ENCODE measurements around the gene TMTC4.

The TMTC4 gene

DNA sequence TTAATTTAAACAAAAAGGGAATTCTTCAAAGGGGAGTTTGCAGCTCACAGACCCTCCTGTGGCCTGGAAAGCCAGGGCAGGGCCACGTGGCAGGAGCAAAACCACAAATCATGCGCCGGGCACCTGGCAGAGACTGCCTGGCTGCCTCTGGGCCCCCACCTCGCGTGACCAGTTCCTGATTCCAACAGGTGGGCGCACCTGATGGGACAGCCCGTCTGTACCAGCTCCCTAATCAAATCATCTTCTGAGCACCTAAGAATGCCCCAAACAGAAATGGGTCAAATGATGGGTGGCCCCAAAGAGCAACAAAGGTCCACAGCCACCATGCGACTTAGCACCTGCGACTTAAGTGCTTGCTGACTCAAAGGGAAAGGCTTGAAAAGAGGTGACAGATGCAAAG is 9.2 kb downstream of the TMTC4 start:
- no peak for DNase-seq

DNA sequence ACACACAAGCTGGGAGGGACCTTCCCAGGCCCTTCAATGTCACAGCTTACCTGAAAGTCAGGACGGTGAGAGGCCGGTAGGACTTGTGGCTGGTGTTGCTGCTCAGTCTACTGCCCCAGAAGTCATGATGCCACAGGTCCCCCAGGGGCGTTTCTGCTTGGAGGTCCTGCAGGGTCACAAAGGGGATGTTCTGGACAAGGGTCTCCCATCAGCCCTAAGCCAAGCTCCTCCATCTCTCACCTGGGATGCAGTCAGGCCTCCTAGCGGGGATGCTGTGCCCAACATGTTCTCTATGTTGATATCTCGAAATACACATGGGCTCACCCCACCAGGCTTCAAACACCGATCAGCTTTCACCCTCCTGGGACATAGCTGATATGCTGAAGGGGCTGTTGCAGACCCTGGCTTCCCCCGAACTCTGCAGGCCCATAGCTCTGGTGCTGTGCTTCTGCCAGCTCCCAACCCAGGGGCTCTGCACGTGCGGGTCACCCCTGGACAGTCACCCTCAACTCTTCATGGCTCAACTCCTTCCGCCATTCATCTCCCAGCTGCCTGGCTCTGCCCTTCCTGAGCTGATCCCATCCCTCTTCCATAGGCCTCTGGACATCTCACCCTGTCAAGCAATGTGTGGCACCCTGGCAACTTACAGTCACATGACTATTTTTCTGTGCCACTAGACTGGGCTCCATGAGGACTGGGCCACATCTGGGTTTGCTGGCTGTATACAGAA is 10.3 kb downstream of the TMTC4 start:
- DNase-seq: no peak

DNA sequence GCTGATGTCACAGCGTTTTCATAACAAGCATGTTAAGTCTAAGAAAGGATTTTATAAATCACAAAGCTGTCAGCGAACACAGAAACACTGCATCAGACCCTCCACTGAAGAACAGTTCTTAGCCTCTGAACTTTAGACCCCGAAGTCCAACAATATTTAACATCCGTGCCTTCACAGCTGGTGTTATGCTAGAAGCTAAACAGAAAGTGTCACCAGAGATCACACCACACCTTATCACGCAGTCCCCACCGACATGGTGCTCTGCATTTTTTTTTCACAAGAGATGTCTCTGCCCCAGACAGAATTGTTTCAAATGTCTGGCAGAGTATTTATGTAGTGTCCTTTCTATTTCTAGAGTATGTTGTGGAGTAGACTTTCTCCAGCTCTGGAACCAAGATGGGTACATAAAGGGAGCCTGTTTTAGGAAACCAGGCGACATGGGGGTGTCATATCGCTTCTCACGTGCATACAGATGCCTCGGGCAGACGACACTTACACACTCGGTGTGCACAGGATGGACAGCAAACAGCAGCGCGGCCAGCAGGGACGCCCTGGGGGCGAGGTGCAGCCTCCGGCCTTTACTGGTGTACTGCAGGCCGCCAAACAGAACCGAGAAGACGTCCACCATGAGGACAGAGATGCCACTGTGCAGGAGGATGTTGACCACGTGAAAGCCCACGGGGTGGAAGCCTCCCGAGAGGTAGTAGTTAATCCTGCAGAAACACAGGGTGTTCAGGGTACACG is 12.0 kb downstream of the TMTC4 start:
- no peak for DNase-seq

DNA sequence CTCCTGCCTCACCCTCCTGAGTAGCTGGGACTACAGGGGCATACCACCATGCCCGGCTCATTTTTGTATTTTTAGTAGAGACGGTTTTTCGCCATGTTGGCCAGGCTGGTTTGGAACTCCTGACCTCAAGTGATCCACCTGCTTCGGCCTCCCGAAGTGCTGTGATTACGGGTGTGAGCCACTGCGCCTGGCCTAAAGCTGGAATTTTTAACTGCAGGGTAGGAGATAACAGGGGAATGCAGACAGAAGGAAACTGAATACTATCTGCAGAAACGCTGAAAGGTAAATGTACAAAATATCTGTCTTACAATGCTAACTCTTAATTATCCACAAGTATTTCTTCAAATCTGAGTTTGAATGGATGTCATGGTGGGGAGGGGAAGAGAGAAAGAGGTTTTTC is 13.8 kb downstream of the TMTC4 start:
- no peak for DNase-seq

DNA sequence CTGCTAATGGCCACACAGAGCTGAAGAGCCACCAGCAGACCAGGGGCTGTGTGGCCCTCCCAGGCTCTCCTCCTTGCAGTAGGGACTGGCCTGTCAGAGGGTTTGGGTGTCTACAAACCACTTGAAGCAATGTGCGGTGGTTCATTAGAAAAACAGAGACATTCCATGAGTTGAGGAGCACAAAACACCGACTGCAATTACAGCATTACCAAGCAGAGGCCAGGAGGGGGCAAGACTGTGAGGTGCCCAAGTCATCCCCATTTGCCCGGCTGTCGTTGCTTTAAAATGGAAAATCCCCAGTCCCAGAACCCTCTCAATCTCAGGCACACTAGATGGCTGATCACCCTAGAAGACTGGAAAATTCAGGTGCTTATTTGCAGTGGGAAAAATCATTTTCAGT is 15.0 kb downstream of the TMTC4 start:
- DNase-seq: no peak

DNA sequence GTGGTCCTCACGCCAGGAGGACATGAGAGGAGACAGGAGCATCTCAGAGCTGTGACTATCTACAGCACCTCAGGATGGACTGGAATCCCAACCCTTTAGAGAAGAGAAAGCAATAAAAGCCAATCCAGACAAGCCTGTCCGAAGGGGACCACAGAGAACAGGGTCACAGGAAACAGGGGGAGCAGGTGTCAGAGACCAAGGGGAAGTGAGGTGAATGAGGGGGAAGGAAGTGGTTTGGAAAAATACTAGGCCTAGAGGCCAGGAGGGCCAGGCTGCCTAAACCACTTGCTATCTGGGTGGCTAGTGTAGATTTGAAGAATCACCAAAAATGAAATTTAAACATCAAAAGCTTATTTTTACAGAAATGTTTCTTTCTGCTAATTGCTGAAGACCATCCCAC is 16.2 kb downstream of the TMTC4 start:
- DNase-seq: no peak

DNA sequence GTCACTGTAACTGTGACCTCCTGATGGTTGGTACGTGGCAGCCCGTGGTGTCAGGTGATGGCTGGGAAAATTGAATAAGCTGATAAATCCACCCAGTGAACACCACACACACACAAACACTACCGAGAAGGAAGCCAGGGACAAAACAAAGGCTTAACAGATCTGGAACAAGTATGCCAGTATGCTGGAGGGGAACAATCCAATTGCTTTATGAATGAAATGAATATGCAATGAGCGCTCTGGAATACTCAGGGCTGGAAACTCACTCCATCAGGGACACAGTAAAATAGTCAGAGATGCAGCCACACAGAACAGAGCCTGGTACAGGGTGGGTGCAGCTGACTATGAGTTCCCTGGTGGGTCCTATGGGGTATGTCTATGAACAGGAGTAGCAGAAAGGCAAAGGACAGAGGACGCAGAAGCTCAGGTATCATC is 16.7 kb downstream of the TMTC4 start:
- DNase-seq: no peak

DNA sequence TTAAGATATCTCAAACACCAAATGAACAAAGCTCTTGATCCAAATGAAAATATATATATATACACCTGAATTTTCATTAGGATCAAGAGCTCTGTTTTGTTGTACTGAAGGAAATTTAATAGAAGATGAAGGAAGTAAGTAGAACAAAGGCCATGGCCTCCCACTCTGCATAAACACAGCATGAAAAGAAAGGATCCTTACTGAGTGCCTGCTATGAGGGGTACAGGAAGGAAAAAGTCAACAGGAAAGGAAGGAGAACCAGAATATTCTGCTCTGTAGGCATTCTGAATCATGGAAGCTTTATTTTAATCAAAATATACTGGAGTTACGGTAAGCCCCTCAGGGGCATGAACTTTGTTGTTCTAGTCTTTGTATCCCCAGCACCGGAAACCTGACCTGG is 22.1 kb downstream of the TMTC4 start:
- DNase-seq: no peak

DNA sequence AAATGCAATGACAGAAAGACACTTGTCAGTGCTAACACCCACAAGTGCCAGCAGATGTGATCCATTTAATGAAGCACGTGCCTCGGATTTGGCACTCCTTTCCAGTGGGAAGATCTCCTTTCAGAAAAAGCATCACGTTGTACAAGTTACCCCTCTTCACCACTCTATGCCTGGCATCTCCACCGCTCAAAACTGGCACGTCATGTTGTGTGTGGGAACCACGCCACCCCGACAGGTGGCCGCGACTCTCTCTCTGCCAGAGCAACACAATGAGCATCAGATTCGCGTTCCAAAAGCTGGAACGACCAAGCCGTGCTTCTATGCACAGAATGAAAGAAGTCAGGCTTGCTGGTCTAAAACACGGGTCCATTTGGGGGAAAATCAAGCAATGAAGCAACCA is 24.3 kb downstream of the TMTC4 start:
- no peak for DNase-seq

DNA sequence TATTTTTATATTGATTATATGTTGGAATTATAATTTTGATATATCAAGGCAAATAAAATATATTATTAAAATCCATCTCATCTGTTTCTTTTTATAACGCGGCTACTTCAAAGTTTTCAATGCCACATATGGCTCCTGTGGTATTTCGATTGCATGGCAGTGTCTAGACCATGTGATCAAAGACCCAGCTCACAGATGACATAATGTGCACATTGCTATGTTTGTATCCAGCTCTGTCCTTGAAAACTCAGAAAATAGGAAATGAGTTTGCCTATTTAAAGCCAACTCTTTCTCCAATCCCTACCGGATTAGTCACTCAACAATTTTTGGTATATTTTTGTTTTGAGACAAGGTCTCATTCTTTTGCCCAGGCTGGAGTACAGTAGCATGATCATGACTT is 26.2 kb downstream of the TMTC4 start:
- no peak for DNase-seq

DNA sequence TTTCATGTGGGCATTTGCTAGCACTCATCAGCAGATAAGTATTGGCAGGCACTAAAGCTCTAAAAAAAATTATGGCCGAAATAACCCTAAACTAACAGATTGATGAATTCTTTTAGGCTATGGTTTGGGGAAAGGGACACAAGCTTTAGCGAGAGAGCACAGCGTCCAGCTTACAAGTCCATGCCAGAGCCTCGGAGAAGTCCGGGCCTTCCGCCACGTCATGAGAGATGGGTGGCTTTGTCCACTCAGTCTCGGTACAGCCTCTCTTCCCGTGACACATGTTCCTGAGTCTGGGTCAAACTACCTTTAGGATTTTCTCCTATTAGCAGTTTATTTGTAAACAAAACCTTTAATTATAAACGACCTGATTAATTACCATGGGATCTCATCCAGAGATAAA is 27.7 kb downstream of the TMTC4 start:
- no peak for DNase-seq

DNA sequence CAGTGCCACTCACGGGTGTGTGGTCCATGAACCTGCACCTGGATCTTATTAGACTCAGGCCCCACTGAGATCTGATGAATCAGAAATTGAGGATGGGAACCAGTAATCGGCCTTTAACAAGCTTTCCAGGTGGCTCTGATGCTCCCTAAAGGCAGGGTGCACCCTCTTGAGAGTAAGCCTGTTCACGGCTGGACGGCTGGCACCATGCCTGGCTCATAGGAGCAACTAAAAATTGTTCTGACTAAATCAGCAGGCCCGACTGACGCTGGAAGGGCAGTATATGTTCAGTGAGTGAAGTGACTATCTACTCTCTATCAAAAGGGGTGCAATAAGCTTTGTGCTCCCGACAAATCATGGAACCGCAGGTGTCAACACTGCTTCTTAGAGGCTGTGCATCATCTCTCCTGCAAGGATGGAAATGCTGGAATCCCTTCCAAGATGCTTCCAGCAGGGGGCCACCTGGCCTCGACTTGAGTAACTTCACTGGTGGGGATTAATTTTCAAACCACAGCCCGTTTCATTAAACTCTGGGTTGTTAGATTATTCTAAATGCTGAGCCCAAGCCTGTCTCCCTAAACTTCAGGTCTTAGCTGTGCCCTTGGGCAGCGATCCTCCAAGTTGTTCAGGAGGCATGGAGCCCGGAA is 28.4 kb downstream of the TMTC4 start:
- no peak for DNase-seq

DNA sequence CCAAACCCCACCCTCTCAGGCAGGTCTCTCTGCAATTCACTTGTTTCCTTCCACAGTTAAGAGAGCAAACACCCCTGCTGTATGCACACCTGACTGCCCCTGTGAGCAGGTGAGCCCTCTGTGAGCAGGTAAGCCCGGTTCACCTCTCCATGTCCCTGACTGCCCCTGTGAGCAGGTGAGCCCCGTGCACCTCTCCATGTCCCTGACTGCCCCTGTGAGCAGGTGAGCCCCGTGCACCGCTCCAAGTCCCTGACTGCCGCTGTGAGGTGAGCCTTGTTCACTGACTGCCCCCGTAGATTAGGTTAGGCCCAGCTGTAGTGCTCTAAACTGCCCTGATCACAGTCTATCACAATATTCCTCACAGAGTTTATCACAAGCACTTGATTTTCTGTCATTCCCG is 29.2 kb downstream of the TMTC4 start:
- DNase-seq: no peak

DNA sequence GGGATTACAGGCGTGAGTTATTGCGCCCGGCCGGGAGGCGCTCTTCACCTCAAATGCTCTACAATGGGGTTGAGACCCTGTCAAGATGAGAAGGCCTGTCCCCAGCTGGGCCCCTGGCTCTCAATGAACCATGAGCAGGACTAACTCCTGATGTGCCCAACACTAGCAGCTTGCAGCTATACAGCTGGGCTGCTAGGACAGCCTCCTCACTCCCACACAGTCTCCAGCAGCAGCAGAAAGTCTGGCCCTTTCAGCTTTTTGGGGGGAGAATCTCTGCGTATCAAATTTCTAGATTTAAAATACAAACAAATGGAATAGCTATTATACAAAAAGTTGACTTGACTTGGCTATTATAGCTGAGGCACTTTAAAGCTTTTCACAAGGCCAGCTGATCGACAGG is 30.2 kb downstream of the TMTC4 start:
- DNase-seq: no peak

DNA sequence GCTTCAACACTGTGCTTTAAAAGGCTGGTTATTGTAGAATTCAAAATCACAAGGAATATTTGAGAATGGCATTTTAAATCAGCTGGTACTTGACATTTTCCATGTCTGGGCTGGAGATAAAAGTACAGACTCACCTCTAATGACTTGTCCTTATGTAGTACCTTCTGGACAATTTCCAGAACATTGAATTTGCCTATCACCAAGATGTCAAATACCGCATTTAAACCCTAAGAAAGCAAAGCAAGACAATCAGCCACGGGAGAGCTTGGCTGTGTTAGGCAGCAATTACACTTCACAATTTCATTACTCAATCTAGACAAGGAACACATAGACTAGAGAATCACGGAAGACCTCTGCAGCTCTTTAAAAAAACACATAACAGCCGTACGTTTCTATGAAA is 36.8 kb downstream of the TMTC4 start:
- DNase-seq: no peak

DNA sequence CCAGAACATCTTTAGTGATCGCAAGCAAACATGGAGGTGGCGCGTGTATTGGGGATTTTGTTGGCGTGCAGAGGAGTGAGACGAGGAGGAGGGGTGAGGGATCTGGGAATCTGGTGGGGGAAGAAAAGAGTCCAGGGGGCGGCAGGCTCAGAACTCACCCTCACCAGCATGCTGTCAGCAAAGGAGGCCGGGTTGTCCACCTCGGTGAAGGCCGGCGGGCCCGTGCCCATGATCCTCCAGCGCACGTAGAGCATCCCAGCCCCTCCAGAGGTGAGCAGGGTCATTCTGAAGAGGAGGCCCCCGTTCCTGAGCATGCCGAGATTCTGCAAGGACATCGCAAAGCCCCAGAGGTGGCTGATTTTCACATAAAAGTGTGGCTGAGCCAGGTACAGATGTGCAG is 37.2 kb downstream of the TMTC4 start:
- DNase-seq: no peak

DNA sequence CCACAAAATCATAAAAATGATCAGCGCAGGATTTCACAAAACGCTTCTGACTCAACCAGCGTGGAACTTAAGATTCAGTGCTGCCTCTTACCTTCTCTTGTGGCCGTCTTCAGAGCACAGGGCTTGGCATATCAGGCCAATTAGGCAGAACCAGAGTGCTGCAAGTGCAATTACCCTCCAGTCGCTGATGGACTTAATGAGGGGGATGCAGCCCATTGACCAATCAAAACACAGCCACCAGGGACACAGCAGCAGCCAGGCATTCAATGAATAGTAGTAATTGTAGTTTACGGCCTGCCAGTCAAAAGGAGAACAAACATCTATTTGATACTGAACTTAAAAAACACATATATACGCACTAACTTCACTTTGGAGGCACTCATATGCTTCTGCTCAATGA is 38.2 kb downstream of the TMTC4 start:
- DNase-seq: no peak

DNA sequence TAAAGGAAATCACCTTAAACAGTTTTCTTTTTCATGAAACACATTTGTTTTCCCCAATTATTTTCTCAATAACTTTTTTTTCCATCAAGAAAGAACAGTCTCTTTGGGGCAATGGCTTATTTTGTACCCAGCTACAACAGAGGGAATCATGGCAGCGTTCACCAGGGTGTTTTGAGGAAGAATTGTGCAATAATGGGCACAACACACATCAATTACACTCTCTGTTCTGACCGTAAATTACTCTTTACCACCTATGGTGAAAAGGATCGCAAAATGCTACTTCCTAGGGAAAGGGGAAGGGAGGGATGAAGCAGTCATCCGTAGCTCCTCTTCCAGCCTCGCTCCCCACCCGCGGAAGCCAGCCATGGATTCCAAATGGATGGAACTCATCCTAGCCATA is 38.6 kb downstream of the TMTC4 start:
- DNase-seq: no peak

DNA sequence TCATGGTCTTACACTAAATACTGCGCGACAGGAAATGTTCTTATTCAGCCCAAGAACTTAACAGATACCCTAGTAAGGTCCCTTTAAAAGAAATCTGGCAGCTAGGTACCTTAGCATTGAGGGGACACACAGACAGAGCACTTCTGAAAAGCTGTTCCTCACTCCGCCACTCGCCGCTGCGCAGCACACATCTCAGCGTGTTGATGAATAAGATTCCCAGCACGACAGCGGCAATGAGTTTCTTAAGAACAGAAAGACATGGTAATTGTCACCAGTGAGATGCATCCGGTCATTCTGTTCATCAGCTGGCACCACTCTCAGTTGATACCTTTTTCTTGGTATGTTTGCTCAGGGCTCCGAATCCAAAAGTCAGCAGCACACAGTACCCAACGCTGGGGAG is 39.9 kb downstream of the TMTC4 start:
- DNase-seq: no peak

DNA sequence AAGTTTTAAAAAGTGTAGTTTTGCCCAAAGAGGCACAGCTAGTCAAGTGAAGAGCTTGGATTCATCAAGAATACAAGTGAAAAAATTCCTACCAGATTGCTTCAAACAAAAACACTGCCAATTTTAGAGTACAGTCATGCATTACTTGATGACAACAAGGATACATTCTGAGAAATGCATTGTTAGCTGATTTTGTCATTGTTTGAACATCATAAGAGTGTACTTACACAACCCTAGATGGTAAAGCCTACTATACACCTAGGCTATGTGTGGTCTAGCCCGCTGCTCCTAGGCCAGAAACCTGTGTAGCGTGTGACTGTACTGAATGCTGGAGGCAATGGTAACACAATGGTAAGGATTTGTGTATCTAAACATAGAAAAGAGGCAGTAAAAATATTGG is 41.1 kb downstream of the TMTC4 start:
- DNase-seq: no peak

DNA sequence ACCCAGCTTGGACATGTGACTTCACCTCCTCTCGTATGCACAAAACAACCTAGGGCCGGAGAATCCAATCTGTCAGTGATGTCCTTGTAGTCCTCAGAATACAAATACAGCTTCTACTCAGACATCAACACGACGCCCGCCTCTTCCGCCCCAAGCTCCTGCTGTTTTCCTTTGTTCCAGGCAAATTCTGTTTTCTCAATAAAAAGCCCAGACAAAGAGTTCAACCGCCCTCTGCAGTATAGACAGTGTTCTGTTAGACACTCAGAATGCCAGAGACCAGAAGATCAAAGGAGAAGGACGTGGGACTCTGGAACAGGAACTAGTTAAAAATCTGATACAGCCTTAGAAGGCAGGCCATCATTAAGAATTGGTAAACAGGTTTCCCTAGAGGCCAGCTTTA is 44.0 kb downstream of the TMTC4 start:
- DNase-seq: no peak

DNA sequence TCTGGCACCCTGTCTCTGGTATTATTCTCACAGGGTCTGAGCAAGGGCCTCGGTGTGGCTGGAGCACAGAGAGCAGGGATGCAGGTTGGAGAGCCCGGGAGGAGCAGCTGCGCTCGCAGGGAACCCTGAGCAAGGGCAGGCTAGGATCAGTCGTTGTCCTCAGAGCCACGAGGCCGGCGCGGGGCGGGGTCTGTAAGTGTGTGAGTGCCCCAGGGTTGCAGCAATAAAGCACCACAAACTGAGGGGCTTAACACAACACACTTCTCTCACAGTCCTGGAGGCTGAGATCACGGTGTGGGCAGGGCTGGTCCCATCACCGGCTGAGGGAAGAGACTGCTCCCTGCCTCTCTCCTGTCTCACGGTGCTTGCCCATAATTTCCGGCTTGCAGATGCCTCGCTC is 47.5 kb downstream of the TMTC4 start:
- no peak for DNase-seq

DNA sequence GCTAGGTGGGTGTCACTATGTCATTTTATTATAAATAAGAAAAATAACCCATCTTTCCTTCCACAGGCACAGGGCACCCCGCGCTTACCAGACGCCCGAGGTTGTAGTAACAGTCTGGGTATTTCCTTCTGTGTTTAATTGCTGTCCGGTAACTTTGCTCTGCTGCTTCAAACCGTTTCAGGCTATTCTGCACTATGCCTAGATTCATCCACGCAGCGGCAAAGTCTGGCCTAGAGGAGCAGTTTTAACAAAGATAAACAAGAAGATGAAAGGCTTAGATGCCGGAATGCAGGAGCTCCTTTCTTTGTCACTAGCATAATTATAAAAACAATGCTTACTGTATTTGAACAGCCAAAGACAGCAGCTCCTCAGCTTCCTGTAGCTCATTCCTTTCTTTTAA is 49.1 kb downstream of the TMTC4 start:
- no peak for DNase-seq

DNA sequence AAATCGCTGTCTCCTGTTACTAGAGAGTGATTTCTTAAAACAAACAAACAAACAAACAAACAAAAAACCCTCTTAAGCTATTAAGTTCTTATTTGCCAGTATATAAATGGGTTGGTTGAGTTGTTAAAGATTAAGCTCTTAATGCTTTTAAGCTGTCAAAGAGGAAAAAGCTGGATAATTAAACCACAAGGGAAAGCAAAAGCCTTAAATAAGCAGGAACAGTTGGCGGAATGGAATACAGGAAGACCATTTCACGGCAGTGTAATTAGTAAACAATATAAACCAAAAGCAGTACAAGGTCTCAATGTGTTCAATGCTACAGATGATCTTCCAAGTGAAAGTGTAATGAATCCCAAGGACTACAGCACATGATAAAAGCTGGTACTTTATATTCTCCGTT is 53.8 kb downstream of the TMTC4 start:
- no peak for DNase-seq
